DOHH2 (cell line): ENCODE results near the gene POGZ.
A peak's percentile ranks its signal among the peaks of the same experiment; 100 is the strongest.
"Not testable (repeated sequence)": the region's sequence is repeated elsewhere in the genome, so short reads cannot be mapped to it uniquely, and the experiment has no call there.

ENCODE experiments used
- H3F3A ChIP-seq: fragments of 200-600 bp; sonication (generic), shearing (Covaris generic); 2 replicates; pipeline ENCODE4 v1.6.0; 2016; ENCODE audit warnings: antibody characterized with exemption, mild to moderate bottlenecking; ENCODE audit not compliant: control insufficient read depth, insufficient read depth
- H3K27ac ChIP-seq: fragments of 200-600 bp; sonication (generic); 2 replicates; pipeline ENCODE4 v1.5.1; 2014; ENCODE audit warnings: low read depth, mild to moderate bottlenecking, low read length, moderate library complexity
- H3K27me3 ChIP-seq: fragments of 200-600 bp; sonication (generic); 2 replicates; pipeline ENCODE4 v1.6.1; 2014; ENCODE audit warnings: mild to moderate bottlenecking, low read length, mixed read lengths; ENCODE audit not compliant: control insufficient read depth
- H3K36me3 ChIP-seq: fragments of 200-600 bp; sonication (generic); 2 replicates; pipeline ENCODE4 v1.6.1; 2014; ENCODE audit warnings: mild to moderate bottlenecking, low read length, moderate library complexity, mixed read lengths; ENCODE audit not compliant: control insufficient read depth
- H3K4me1 ChIP-seq: fragments of 200-600 bp; sonication (generic); 2 replicates; pipeline ENCODE4 v1.6.1; 2014; ENCODE audit warnings: mild to moderate bottlenecking, low read length, mixed read lengths; ENCODE audit not compliant: control insufficient read depth
- H3K4me2 ChIP-seq: fragments of 200-600 bp; sonication (generic); 2 replicates; pipeline ENCODE4 v1.6.0; 2014; ENCODE audit warnings: mild to moderate bottlenecking, low read length, moderate library complexity
- H3K4me3 ChIP-seq: fragments of 200-600 bp; sonication (generic); 2 replicates; pipeline ENCODE4 v1.5.1; 2014; ENCODE audit warnings: mild to moderate bottlenecking, low read length, mixed read lengths
- H3K79me2 ChIP-seq: fragments of 200-600 bp; sonication (generic); 2 replicates; pipeline ENCODE4 v1.6.1; 2014; ENCODE audit warnings: mild to moderate bottlenecking, low read length, mixed read lengths; ENCODE audit not compliant: control insufficient read depth
- H3K9me2 ChIP-seq: fragments of 200-600 bp; sonication (generic); replicated peaks from 2 replicates; pipeline ENCODE4 v1.6.1; 2014; ENCODE audit warnings: mild to moderate bottlenecking, low read length, mixed read lengths; ENCODE audit not compliant: control insufficient read depth
- H3K9me3 ChIP-seq: fragments of 200-600 bp; sonication (generic); 2 replicates; pipeline ENCODE4 v1.6.1; 2014; ENCODE audit warnings: antibody characterized with exemption, low read length, mixed read lengths; ENCODE audit not compliant: control insufficient read depth, insufficient read depth
- H4K20me1 ChIP-seq: fragments of 200-600 bp; sonication (generic); 2 replicates; pipeline ENCODE4 v1.6.0; 2014; ENCODE audit warnings: low read depth, mild to moderate bottlenecking, antibody characterized with exemption, low read length, moderate library complexity; ENCODE audit not compliant: control insufficient read depth, insufficient read depth
- EZH2phosphoT487 ChIP-seq: fragments of 200-600 bp; sonication (generic); IDR thresholded peaks from 2 replicates; pipeline ENCODE4 v1.6.1; 2017; ENCODE audit warnings: borderline replicate concordance, mild to moderate bottlenecking, antibody characterized with exemption, low read length, moderate library complexity, mixed read lengths
- TF ChIP-seq, protein P1 (sequence below): fragments of 200-600 bp; sonication (generic); IDR thresholded peaks from one replicate; pipeline ENCODE4 v1.5.1; 2014; ENCODE audit warnings: antibody characterized with exemption, mild to moderate bottlenecking, low read depth, low read length; ENCODE audit not compliant: poor library complexity, severe bottlenecking

POGZ gene

GRCh38 chr1:151401125-151401788 is 58.0 kb downstream of the POGZ start:
- H3K9me2 ChIP-seq = no peaks in the 10 kb centered on the region
- peaks cover 33% of the 10 kb centered on the region for H3F3A ChIP-seq
- no peaks in the 10 kb centered on the region for H3K27me3 ChIP-seq
- no peaks in the 10 kb centered on the region for H4K20me1 ChIP-seq
- H3K4me1 ChIP-seq = peaks cover 22% of the 10 kb centered on the region
- peak overlapping the region; percentile 86 for H3K4me2 ChIP-seq
- peaks cover 36% of the 10 kb centered on the region for H3K79me2 ChIP-seq
- peak overlapping the region; percentile 95 for H3K4me3 ChIP-seq
- H3K27ac ChIP-seq = no peak overlapping the region
- no peaks in the 10 kb centered on the region for H3K9me3 ChIP-seq
- TF ChIP-seq EZH2phosphoT487 = no peak
- TF ChIP-seq, protein P1, sequence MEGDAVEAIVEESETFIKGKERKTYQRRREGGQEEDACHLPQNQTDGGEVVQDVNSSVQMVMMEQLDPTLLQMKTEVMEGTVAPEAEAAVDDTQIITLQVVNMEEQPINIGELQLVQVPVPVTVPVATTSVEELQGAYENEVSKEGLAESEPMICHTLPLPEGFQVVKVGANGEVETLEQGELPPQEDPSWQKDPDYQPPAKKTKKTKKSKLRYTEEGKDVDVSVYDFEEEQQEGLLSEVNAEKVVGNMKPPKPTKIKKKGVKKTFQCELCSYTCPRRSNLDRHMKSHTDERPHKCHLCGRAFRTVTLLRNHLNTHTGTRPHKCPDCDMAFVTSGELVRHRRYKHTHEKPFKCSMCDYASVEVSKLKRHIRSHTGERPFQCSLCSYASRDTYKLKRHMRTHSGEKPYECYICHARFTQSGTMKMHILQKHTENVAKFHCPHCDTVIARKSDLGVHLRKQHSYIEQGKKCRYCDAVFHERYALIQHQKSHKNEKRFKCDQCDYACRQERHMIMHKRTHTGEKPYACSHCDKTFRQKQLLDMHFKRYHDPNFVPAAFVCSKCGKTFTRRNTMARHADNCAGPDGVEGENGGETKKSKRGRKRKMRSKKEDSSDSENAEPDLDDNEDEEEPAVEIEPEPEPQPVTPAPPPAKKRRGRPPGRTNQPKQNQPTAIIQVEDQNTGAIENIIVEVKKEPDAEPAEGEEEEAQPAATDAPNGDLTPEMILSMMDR = no peak
- H3K36me3 ChIP-seq = peaks cover 67% of the 10 kb centered on the region

- H3K27ac ChIP-seq = peak within 1 kb of the TSS; percentile 38
- peak within 1 kb of the TSS; percentile 95 for H3K4me3 ChIP-seq
- peaks cover 50% of the 10 kb centered on the region for H3K36me3 ChIP-seq
- no peak for TF ChIP-seq EZH2phosphoT487
- TF ChIP-seq, protein P1 = peak; percentile 46
- no peaks in the 10 kb centered on the region for H4K20me1 ChIP-seq
- H3F3A ChIP-seq = peaks cover 33% of the 10 kb centered on the region
- H3K79me2 ChIP-seq = peaks cover 30% of the 10 kb centered on the region
- peak within 1 kb of the TSS; percentile 86 for H3K4me2 ChIP-seq
- H3K9me3 ChIP-seq = no peaks in the 10 kb centered on the region
- H3K27me3 ChIP-seq = no peaks in the 10 kb centered on the region
- H3K4me1 ChIP-seq = peaks cover 22% of the 10 kb centered on the region
- H3K9me2 ChIP-seq = no peaks in the 10 kb centered on the region
These were observed 59.7 kb downstream of the POGZ start, which contains the start of gene PSMB4 for GRCh38 chr1:151399324-151400171. PSMB4 (plus strand) TSS chr1:151399573; CDS start chr1:151399588, 15 bp downstream.

DNA sequence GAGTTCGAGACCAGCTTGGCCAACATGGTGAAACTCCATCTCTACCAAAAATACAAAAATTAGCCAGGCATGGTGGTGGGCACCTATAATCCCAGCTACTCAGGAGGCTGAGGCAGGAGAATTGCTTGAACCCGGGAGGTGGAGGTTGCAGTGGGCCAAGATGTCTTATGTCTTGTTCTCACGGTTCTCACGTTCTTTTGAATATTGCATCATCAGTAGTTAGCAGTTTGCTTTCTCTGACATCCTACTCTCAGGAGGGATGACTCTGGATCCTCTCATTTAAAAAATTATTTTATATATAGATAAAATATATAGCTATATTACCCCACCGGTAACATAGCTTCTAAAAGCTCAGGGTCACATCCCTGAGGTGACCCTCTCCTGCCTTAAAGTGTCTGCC is 63.0 kb downstream of the POGZ start:
- not testable (repeated sequence) for H3K27ac ChIP-seq, H3K27me3 ChIP-seq, H3K9me2 ChIP-seq, H3K4me2 ChIP-seq, H3K9me3 ChIP-seq, H4K20me1 ChIP-seq, H3K4me3 ChIP-seq, H3F3A ChIP-seq
- peaks cover 18% of the 10 kb centered on the region for H3K36me3 ChIP-seq
- peaks cover 19% of the 10 kb centered on the region for H3K4me1 ChIP-seq
- peaks cover 20% of the 10 kb centered on the region for H3K79me2 ChIP-seq

DNA sequence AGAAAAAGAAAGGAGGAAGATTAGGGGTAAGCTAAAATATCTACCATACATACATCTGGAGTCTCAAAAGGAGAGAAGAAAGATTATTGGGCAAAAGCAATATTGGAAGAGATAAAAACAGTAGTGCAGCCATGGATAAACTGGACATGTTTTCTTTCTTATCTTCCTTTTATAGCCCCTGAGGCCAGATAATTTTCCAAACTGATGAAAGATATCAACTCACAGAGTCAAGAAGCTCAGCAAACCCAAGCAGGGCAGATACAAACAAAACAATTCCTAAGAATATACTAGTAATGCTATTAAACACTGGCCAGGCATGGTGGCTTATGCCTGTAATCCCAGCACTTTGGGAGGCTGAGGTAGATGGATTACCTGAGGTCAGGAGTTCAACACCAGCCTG is 65.7 kb downstream of the POGZ start:
- Histone ChIP-seq H3K4me3 (no peak overlapping the region), H3F3A (no peaks in the 10 kb centered on the region), H3K4me1 (peaks cover 2% of the 10 kb centered on the region), H3K9me3 (no peaks in the 10 kb centered on the region), H3K36me3 (no peaks in the 10 kb centered on the region), H4K20me1 (no peaks in the 10 kb centered on the region), H3K27ac (no peak overlapping the region), H3K27me3 (no peaks in the 10 kb centered on the region), H3K79me2 (no peaks in the 10 kb centered on the region), H3K4me2 (no peak overlapping the region), H3K9me2 (no peaks in the 10 kb centered on the region)
- no peak for TF ChIP-seq EZH2phosphoT487
- TF ChIP-seq, protein P1 = no peak
